ENCODE data around the gene DENND5A.
"Not testable (repeated sequence)": the region's sequence is repeated elsewhere in the genome, so short reads cannot be mapped to it uniquely, and the experiment has no call there.

Gene DENND5A

DNA sequence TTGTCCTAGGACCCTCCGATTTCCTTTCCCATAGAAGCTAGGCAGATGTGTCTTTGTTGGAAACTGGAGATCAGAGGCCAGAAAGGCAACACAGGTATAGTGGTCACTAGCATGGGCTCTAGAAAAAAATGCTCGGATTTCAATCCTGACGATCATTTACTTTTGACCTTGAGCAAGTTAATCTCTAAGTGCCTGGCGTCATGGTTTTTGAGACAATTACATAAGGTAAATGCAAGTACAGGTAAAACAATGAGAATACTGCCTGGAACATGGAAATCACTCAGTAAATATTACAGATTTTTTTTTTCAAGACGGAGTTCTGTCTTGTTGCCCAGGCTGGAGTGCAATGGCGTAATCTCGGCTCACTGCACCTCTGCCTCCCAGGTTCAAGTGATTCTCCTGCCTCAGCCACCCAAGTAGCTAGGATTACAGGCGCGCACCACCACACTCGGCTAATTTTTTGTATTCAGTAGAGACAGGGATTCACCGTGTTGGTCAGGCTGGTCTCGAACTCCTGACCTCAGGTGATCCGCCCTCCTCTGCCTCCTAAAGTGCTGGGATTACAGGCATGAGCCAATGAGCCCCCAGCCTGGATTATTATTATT lies 1.1 kb upstream of the DENND5A start:
- no peak for DNase-seq

DNA sequence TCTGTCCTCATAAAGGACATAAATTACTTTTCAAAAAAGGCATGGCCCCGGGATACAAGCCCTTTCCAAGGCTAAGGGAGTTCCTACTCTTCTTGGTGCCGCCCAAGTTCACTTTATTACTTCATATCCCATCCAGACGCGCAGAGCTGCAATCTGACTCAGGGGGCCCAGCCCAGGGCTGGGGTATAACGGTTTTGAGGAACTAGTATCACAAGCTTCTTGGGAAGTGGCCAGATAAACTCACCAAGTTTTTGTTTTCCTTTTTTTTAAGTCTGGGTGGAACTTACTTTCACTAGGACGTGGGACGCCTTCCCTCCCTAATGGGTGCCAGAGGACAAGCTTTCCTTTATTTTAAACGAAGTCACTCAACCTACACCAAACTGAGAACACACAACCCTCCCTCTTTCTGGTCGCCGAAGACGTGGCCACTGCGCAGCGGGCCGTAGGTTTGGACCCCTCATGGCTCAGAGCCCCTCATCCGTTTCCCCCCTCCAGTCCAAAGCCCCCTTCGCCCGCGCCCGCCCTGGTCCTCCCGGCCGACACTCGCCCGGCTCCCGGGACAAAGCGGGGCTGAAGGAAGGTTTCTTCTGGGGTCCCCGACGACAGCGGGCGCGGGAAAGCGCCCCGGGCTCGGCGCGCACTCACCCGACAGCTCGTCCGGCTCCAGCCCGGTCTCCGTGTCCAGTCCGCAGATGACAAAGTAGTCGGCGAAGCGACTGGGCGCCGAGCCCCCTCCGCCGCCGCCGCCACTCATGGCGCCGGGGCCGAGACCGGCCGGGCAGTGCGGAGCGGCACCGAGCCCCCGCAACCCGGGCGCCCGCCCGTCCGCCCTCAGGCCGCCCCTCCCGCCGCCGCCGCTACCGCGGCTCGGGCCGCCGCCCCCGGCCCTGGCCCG lies 587 bp downstream of the DENND5A start:
- peak in 44 of 56 donors; percentile 9 to 71 (median 48) for DNase-seq

DNA sequence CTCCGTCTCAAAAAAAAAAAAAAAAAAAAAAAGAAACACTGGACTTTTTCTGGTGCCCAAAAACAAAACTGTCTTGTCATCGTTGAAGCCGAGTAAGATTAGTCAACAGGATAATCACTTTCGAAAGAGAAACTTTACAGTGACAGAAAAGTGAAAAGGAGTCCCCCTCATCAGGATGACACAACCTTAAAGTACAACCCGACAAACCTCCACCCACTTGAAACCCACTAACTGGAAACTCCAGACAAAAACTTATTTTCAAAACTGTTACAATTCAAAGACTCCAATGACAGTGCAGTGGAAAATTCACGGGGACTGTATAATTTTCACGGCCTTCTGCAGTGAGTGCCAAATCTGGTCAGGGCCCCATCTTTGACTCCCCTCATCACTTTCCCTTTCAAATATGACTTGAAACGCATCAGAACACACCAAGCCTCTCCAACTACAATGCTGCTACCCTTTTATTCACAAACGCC lies 1.3 kb downstream of the DENND5A start:
- DNase-seq, result peak in 2 of 56 donors; percentile 46 to 60

DNA sequence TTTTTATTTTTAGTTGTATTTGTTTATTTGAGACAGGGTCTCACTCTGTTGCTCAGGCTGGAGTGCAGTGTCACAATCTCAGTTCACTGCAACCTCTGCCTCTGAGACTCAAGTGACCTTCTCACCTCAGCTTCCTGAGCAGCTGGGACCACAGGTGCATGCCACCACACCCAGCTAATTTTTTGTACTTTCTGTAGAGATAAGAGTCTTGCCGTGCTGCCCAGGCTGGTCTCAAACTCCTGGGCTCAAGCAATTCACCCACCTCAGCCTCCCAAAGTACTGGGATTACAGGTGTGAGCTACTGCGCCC lies 4.4 kb downstream of the DENND5A start:
- DNase-seq, result not testable (repeated sequence)

DNA sequence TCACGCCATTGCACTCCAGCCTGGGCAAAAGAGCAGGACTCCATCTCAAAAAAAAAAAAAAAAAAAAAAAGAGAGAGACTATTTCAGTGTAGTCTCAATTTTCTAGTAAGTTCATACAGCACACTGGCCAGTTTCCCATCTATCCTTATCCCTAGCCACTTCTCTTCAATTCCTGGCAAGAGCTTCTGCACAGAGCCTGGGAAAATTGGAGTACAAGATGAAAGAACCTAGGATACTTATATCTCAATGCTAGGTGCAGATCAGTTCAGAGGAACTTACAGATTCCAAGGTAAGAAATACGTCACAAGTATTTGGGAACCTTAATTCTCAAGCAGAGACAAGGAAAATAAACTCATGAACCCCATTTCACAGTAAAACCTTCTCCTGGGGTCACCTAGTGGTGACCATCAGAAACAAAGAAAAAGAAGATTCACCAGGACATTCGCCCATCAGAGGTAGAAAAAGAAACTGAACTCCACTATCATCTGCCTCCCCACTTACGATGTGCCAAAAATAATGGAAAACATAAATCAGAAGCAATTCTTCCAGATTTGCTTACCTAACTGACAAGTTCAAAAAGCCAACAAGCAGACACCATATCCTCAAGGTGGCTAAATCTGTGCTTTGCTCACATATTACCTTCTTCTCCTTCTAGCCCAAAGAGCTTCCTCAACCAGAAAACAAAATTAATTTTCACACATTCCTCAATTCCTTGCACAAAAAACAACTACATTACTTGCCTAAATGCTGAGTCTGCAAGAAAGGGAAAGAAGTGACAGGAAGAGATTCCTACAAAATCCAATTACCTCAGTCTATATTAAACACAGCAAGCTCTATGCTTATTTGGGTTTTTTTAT lies 4.9 kb downstream of the DENND5A start:
- no peak for DNase-seq

DNA sequence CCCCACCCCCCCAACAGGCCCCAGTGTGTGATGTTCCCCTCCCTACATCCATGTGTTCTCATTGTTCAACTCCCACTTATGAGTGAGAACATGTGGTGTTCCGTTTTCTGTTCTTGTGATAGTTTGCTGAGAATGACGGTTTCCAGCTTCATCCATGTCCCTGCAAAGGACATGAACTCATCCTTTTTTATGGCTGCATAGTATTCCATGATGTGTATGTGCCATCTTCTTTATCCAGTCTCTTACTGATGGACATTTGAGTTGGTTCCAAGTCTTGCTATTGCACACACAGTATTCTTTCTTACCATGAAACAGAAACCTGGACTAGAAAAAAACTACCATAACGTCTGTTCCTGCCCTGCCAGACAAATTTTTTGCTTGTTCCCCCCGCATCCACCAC lies 6.9 kb downstream of the DENND5A start:
- DNase-seq, result not testable (repeated sequence)

DNA sequence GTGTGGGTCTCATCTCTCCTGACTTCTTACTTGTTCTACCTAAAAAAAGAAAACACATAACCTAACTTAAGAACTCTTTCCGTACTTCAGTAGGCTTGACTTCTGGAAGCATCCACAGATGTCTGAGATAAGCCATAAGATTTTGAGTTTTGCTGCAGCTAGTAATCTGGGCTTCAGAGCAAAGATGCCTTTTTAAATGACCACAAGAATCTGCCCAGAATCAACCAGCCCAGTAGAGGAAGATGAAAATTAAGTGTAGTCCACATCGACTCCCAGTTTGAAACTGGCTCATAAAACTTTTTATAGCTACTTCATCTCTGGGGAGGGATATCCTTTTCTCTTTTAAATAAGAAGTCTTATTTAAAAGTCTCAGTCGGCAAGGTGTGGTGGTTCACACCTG lies 10.7 kb downstream of the DENND5A start:
- DNase-seq, result no peak

DNA sequence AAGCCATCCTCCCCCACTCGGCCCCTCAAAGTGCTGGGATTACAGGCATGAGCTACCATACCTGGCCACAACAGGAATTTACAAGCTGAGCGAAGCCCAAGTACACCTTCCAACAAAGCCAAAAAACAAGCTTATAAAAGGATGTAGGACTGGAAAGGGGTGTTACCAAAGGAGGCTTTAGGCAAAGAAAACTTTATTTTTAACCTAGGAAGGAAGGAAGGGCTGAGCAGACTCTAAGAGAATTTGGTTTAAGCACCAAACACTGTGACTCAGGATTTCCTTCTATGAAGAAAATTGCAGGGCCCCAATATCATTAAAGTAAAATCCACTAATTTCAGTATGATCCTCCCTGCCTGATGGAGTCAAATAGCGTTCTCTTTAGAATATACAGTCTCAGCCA lies 12.1 kb downstream of the DENND5A start:
- DNase-seq, result no peak

DNA sequence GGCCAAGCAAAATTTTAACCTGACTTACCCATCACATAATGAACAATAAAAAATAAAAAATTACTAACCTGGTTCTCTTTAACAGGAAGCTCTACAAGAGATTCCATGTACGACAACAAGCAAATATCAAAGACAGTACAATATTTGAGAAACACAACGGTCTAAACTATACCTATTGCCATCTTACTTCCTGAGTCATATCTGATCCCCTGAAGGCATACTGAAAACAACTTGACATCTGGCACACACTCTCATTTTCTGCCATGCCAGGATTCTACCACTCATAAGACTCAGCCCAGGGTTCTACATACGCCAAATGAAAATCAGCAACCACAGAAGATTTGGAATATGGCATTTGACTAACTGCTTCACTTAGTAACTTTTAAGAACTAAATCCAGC lies 13.8 kb downstream of the DENND5A start:
- no peak for DNase-seq

DNA sequence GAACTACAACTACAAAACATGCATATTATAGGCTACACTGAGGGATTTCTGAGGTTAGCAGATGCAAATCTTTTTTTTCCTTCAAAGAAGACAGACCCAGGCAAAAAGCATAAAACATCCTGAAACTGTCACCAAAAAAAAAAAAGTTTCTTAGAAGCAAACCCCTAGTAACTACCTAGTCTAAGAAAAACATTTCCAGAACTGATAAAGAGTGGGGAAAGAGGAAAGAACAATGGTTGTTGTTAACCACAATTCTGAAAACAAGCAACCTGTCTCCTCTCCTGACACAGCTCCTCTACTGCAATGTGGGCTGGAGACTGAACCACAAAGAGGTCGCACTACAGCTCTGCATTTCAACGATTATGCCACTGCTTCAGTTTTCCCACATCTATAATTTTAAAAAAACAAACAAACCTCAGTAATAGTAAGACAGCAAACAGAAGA lies 15.0 kb downstream of the DENND5A start:
- DNase-seq, result no peak

DNA sequence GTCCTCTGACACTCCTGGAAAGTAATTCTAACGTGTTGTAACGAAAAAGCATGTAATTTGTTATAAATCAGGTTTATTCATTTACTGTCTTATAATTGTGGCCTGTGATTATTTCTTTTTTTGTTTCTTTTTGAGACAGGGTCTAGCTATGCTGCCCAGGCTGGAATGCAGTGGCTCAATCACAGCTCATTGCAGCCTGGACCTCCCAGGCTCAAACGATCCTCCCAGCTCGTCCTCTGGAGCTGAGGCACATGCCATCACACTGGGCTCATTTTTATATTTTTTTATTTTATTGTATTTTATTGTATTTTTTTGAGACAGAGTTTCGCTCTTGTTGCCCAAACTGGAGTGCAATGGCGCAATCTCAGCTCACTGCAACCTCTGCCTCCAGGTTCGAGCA lies 15.9 kb downstream of the DENND5A start:
- no peak for DNase-seq

DNA sequence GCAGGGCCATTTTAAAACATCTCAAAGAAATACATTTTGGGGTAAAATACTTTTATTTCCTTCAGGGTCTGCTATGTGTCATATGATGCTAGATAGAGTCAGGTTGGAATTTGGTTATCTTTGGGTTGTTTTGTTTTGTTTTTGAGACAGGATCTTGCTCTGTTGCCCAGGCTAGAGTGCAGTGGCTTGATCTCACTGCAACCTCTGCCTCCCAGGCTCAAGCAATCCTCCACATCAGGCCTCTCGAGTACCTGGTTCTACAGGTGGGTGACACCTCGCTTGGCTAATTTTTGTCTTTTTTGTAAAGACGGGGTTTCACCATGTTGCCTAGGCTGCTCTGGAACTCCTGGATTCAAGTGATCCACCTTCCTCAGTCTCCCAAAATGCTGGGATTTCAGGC lies 17.3 kb downstream of the DENND5A start:
- no peak for DNase-seq

DNA sequence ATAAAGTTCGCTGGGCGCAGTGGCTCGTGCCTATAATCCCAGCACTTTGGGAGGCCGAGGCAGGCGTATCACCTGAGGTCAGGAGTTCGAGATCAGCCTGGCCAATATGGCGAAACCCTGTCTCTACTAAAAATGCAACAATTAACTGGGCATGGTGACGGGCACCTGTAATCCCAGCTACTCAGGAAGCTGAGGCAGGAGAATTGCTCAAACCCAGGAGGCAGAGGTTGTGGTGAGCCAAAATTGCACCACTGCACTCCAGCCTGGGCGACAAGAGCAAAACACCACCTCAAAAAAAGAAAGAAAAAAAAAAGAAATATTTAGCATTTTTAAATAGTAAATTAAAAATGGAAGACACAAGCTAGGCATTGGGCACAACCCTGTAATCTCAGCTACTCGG lies 28.9 kb downstream of the DENND5A start:
- DNase-seq, result not testable (repeated sequence)

DNA sequence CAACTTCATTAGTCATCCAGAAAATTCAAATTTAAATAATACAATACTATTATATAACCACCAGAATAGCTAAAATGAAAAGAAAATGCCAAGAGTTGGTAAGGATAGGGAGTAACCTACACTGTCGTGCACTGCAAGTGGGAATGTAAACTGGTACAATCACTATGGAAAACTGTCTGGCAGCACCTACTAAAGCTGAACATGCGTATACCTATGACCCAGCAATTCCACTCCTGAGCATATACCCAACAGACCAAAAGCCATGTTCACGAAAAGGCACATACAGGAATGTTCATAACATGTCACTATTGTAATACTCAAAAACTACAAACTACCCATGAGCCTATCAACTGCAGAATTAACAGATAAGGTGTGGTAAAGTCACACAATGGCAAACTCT lies 32.7 kb downstream of the DENND5A start:
- DNase-seq, result no peak

DNA sequence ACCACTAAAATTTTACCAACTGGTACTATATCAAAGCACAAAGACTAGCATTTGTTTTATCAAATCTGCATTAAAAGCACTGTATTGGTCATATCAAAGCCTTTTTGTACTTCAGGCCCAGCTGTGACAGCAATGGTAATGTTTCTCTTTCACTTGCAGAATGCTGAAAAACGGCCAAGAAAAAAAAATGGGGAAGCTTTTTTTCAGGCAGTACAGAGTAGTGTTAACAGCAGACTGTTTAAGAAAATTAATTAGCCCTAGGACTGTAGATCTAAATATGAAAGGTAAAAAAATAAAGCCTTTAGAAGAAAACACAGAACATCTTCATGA lies 33.3 kb downstream of the DENND5A start:
- DNase-seq, result peak in 20 of 56 donors; percentile 1 to 62 (median 28)

DNA sequence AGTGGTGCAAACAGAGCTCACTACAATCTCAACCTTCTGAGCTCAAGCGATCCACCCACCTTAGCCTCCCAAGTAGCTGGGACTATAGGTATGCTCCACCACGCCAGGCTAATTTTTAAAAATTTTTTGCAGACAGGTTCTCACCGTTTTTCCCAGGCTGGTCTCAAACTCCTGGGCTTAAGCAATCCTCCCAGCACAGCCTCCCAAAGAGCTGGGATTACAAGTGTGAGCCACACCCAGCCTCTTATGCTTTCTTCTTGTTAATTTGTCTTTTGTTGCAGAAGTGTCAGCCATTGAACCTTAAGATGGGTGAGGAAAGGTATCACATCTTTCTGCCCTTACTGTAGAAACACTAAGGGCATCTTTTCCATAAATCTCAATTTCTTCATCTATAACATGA lies 34.9 kb downstream of the DENND5A start:
- DNase-seq, result no peak

DNA sequence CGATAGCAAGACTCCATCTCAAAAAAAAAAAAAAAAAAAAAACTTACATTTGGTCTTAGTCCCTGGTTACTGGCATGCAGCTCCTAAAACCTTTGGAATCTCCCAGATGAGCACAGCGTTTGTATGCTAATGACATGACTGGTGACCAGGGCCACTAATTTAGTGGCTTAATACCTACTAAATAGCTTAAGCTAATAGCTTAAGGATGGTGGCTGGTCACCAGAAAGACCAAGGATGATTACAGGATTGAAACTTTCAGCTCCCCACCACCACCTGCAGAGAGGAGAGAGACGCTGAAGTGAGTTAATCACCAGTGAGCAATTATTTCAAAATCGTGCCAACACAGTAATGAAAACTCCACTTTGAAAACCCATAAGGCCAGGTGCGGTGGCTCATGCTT lies 37.1 kb downstream of the DENND5A start:
- no peak for DNase-seq

DNA sequence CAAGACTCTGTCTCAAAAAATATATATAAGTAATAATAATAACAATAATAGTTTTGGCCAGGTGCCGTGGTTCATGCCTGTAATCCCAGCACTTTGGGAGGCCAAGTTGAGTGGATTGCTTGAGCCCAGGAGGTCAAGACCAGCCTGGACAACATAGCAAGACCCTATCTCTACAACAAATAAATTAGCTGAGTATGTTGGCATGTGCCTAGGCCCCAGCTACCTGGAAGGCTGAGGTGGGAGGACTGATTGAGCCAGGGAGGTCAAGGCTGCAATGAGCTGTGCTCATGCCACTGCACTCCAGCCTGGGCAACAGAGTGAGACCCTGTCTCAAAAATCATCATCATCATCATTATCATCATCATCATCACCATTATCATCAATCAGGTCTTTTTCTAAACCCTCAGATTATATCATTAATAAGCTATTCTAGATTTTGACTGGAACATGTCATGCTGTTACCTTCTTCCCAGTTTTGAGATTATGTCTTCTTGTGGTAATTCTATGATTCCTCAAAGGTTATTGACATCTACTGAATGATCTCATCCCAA lies 39.3 kb downstream of the DENND5A start:
- DNase-seq, result no peak

DNA sequence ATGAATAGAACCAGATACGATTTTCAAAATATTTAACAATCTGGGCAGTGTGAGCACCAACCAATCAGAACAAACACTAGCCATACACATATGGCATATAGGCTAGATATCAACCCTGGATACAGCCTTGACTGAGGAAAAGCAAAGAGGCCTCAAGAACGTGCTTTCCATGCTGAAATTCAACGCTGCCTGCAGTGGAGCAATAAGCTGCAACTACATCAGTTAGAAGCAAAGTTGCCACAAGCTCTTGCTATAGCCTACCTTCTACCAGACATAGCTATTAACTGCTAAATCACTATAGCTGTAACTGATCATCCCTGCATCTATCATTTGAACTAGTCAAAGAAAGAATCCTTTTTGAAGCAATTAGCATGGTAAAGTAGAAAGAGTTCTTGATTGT lies 42.5 kb downstream of the DENND5A start:
- DNase-seq, result peak in 1 of 56 donors; percentile 7

DNA sequence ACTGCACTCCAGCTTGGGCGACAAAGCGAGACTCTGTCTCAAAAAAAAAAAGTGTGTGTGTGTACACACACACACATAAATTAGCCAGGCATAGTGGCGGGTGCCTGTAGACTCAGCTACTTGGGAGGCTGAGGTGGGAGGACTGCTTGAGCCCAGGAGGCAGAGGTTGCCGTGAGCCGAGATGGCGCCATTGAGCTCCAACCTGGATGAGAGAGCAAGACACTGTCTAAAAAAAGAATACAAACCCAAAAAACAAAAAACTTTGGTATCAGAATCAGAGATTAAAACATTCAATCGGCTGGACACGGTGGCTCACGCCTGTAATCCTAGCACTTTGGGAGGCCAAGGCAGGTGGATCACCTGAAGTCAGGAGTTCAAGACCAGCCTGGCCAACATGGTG lies 44.3 kb downstream of the DENND5A start:
- not testable (repeated sequence) for DNase-seq

DNA sequence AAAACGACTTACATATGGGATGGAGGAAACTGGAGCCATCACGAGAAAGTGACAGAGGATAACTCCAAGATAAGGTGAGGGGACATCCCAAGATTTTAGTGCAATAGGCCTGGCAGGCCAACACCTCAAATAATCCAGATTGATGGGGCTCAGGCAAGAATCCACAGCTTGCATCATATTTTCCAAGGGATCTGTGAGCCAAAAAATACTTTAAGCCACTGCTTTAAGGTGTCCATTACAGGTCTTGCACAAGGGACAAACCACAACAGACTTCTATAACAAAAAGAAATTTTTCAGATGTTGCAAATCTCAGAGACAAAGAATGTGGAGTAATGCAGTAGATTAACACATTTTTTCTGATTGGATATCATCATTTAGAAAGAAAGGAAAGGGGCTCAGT lies 45.6 kb downstream of the DENND5A start:
- DNase-seq, result no peak

DNA sequence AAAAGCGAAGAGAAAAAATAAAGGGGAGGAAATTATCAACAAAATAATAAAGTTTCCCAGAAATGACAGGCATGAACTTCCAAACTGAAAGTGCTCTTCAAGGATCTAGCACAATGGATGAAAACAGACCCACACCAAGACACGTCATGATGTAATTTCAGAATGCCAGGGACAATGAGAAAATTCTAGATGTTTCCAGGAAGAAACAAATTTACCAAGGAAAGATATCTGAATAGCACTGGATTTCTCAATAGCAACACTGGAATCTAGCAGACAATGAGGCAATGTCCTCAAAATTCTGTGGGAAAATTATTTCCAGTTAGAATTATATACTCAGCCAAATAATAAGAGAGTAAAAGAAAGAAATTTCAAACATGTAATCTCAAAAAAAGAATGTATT lies 46.0 kb downstream of the DENND5A start:
- no peak for DNase-seq

All from nucleus accumbens (tissue), 56 donors.